MCF 10A (cell line): ENCODE measurements around the gene CLPTM1L. TPM values are rescaled to one million over a fixed set of nuclear protein-coding genes. Genes with fewer than 3 reads are reported as not detected.

ENCODE experiments used
- BruUV-seq: library from RNA; stranded (reverse); fragments of 400-500 nt; replicated peaks from 2 replicates; lab custom pipeline; 2021; lab: Mats Ljungman, UMichigan
- CTCF ChIA-PET: fragments of 300-600 bp; sonication (Branson Sonifier 250); formaldehyde crosslinking; extraction: SDS; loops from one replicate; lab custom pipeline; 2021; ENCODE audit warnings: antibody characterized with exemption, inconsistent platforms; lab: Yijun Ruan, JAX
- POLR2A ChIA-PET: fragments of 300-600, 350-650 bp; sonication (Branson Sonifier 250); formaldehyde crosslinking; extraction: SDS; loops from one replicate; lab custom pipeline; 2020; ENCODE audit warnings: antibody characterized with exemption, inconsistent platforms; lab: Yijun Ruan, JAX
- DNase-seq: peaks from one replicate; pipeline ENCODE4 v3.0.0-alpha.2; 2018; ENCODE audit not compliant: unreplicated experiment
- H3K27ac Mint-ChIP-seq: one replicate; pipeline ENCODE4 v1.8.0; 2022; ENCODE audit warnings: mild to moderate bottlenecking, low read depth, mixed read lengths; ENCODE audit not compliant: unreplicated experiment
- H3K27me3 Mint-ChIP-seq: one replicate; pipeline ENCODE4 v1.8.0; 2022; ENCODE audit warnings: mixed read lengths; ENCODE audit not compliant: insufficient read depth, unreplicated experiment
- H3K36me3 Mint-ChIP-seq: one replicate; pipeline ENCODE4 v1.8.0; 2022; ENCODE audit warnings: mild to moderate bottlenecking, moderate library complexity, mixed read lengths; ENCODE audit not compliant: insufficient read depth, unreplicated experiment
- H3K4me1 Mint-ChIP-seq: one replicate; pipeline ENCODE4 v1.8.0; 2022; ENCODE audit warnings: mixed read lengths; ENCODE audit not compliant: insufficient read depth, unreplicated experiment
- H3K4me3 Mint-ChIP-seq: one replicate; pipeline ENCODE4 v1.8.0; 2022; ENCODE audit warnings: mild to moderate bottlenecking, moderate library complexity, mixed read lengths; ENCODE audit not compliant: unreplicated experiment
- H3K9me3 Mint-ChIP-seq: one replicate; pipeline ENCODE4 v1.8.0; 2022; ENCODE audit warnings: mixed read lengths; ENCODE audit not compliant: unreplicated experiment
- CTCF ChIP-seq: fragments of 200-600 bp; IDR thresholded peaks from one replicate; pipeline ENCODE4 v1.8.0; 2022; ENCODE audit warnings: antibody characterized with exemption, mild to moderate bottlenecking; ENCODE audit not compliant: unreplicated experiment
- intact Hi-C: fragments of 100-400 bp; cut with micrococcal nuclease; formaldehyde crosslinking; loops from 2 replicates; pipeline ENCODE4 v1.14.1; 2022
- total RNA-seq: library from RNA; stranded (reverse); gene quantifications from 2 replicates; pipeline ENCODE4 v1.2.3, GENCODE V29; 2022

Gene CLPTM1L
- total RNA-seq, 1 experiment from 2014 or later = 128 TPM

GRCh38 chr5:1282131-1282992 lies 62.5 kb downstream of the CLPTM1L start:
- H3K27ac Mint-ChIP-seq = no peak overlapping the region
- no peaks in the 10 kb centered on the region for H3K27me3 Mint-ChIP-seq
- ChIA-PET CTCF (interaction anchor here (0.7 kb wide), 1 partner anchor 141 kb away, joined by 3 read pairs; no protein-coding TSS in a partner anchor), POLR2A (no interaction called here)
- intact Hi-C loops = no loop called here
- H3K4me3 Mint-ChIP-seq = no peak overlapping the region
- H3K36me3 Mint-ChIP-seq = no peaks in the 10 kb centered on the region
- DNase-seq = peak; percentile 46
- no peaks in the 10 kb centered on the region for H3K4me1 Mint-ChIP-seq
- TF ChIP-seq CTCF = no peak
- no TSS peak for BruUV-seq
- peaks cover 7% of the 10 kb centered on the region for H3K9me3 Mint-ChIP-seq

GRCh38 chr5:1281038-1281882 lies 63.6 kb downstream of the CLPTM1L start:
- no TSS peak for BruUV-seq
- TF ChIP-seq CTCF = no peak
- Mint-ChIP-seq H3K4me3 (no peak overlapping the region), H3K9me3 (peaks cover 5% of the 10 kb centered on the region), H3K27me3 (no peaks in the 10 kb centered on the region), H3K27ac (no peak overlapping the region), H3K36me3 (peaks cover 1% of the 10 kb centered on the region), H3K4me1 (no peaks in the 10 kb centered on the region)
- intact Hi-C loops = no loop called here
- ChIA-PET POLR2A (no interaction called here), CTCF (interaction anchor here (0.6 to 0.9 kb wide), 2 partner anchors 37 to 73 kb away, joined by 3 to 5 read pairs; no protein-coding TSS in a partner anchor)
- DNase-seq = no peak

- CTCF ChIA-PET = no interaction called here
- H3K27me3 Mint-ChIP-seq = no peaks in the 10 kb centered on the region
- H3K4me1 Mint-ChIP-seq = no peaks in the 10 kb centered on the region
- no peak for TF ChIP-seq CTCF
- H3K4me3 Mint-ChIP-seq = no peak overlapping the region
- POLR2A ChIA-PET = no interaction called here
- no peak overlapping the region for H3K27ac Mint-ChIP-seq
- no peak for DNase-seq
- no peaks in the 10 kb centered on the region for H3K9me3 Mint-ChIP-seq
- intact Hi-C loops = no loop called here
- BruUV-seq = no TSS peak
- H3K36me3 Mint-ChIP-seq = peaks cover 7% of the 10 kb centered on the region
These were observed 64.5 kb downstream of the CLPTM1L start for GRCh38 chr5:1280177-1281037.
